Measurements from ENCODE around the gene BMP8A. TPM values are rescaled to one million over a fixed set of nuclear protein-coding genes. Genes with fewer than 3 reads are reported as not detected.
A peak's percentile ranks its signal among the peaks of the same experiment; 100 is the strongest.
"Not testable (repeated sequence)": the region's sequence is repeated elsewhere in the genome, so short reads cannot be mapped to it uniquely, and the experiment has no call there.

Gene BMP8A
- polyA plus RNA-seq, 3 donors: not detected

DNA sequence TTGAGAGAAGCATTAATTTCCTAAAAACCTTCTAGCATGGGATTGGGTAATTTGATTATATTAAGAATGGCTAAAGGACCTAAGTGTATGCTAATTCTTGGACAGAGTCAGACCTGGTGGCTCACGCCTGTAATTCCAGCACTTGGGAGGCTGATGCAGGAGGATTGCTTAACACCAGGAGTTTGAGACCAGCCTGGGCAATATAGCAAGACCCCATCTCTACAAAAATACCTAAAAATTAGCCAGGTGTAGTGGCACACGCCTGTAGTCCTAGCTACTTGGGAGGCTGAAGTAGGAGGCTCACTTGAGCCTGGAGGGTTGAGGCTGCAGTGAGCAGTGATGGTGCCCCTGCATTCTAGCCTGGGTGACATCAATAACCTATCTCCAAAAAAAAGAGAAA is 45.9 kb upstream of the BMP8A start:
- no peak overlapping the region for H3K27ac ChIP-seq (ENCODE audit: low read depth in 1 of 2, low read length in 2 of 2)
- no peaks in the 10 kb centered on the region for H3K4me1 ChIP-seq (ENCODE audit: control insufficient read depth in 1 of 2, insufficient read depth in 2 of 2, low read length in 2 of 2)
- no CpG with 5 or more reads among the region's 2 CpGs for WGBS (ENCODE audit: insufficient coverage)
- intact Hi-C loops (cut with micrococcal nuclease): loop anchor here in 1 of 2 donors (10.0 kb wide), 1 partner anchor 131 kb away; no protein-coding TSS in a partner anchor
- DNase-seq: no peak
- no peak overlapping the region for H2AFZ ChIP-seq (ENCODE audit: insufficient read depth, low read depth, low read length, poor library complexity, severe bottlenecking)
- no peaks in the 10 kb centered on the region for H4K20me1 ChIP-seq (ENCODE audit: insufficient read depth, low read length)
- peaks cover 92 to 98% of the 10 kb centered on the region in 2 donors for H3K36me3 ChIP-seq (replicated peaks in 1 of 2; ENCODE audit: control insufficient read depth in 1 of 2, insufficient read depth in 2 of 2, low read length in 2 of 2)
- H3K4me2 ChIP-seq (replicated peaks; ENCODE audit: extremely low read depth, low read length, poor library complexity, severe bottlenecking): no peak overlapping the region
- H3K9me3 ChIP-seq (replicated peaks in 1 of 2; ENCODE audit: control insufficient read depth in 1 of 2, insufficient read depth in 1 of 2, low read length in 2 of 2): no peaks in the 10 kb centered on the region
- peaks cover 85 to 95% of the 10 kb centered on the region in 2 donors for H3K36me3 Mint-ChIP-seq
- no peaks in the 10 kb centered on the region for H3K27me3 ChIP-seq (ENCODE audit: control insufficient read depth in 2 of 2, insufficient read depth in 2 of 2, low read length in 2 of 2)
- no peak overlapping the region for H3K4me3 ChIP-seq (replicated peaks in 1 of 3; ENCODE audit: low read depth in 2 of 3, low read length in 3 of 3)
- peak overlapping the region in 3 of 7 donors; percentile 39 to 53 (median 40) for H3K27ac Mint-ChIP-seq
- no peak overlapping the region for H3K4me3 Mint-ChIP-seq
- H3K9ac ChIP-seq (ENCODE audit: insufficient read depth, low read length, poor library complexity, severe bottlenecking): no peak overlapping the region
- TF ChIP-seq, protein P1, sequence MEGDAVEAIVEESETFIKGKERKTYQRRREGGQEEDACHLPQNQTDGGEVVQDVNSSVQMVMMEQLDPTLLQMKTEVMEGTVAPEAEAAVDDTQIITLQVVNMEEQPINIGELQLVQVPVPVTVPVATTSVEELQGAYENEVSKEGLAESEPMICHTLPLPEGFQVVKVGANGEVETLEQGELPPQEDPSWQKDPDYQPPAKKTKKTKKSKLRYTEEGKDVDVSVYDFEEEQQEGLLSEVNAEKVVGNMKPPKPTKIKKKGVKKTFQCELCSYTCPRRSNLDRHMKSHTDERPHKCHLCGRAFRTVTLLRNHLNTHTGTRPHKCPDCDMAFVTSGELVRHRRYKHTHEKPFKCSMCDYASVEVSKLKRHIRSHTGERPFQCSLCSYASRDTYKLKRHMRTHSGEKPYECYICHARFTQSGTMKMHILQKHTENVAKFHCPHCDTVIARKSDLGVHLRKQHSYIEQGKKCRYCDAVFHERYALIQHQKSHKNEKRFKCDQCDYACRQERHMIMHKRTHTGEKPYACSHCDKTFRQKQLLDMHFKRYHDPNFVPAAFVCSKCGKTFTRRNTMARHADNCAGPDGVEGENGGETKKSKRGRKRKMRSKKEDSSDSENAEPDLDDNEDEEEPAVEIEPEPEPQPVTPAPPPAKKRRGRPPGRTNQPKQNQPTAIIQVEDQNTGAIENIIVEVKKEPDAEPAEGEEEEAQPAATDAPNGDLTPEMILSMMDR (IDR thresholded peaks at IDR 0.05): no peak
- H3K27me3 Mint-ChIP-seq (ENCODE audit: low read depth in 3 of 3): no peaks in the 10 kb centered on the region
- H3K79me2 ChIP-seq (ENCODE audit: insufficient read depth, low read length): no peaks in the 10 kb centered on the region
- H3K9me3 Mint-ChIP-seq: no peaks in the 10 kb centered on the region
- no peaks in the 10 kb centered on the region for H3K4me1 Mint-ChIP-seq

- H3K27ac ChIP-seq (ENCODE audit: low read depth in 1 of 2, low read length in 2 of 2): no peak overlapping the region
- no peaks in the 10 kb centered on the region for H3K9me3 ChIP-seq (replicated peaks in 1 of 2; ENCODE audit: control insufficient read depth in 1 of 2, insufficient read depth in 1 of 2, low read length in 2 of 2)
- no peaks in the 10 kb centered on the region for H3K27me3 ChIP-seq (ENCODE audit: control insufficient read depth in 2 of 2, insufficient read depth in 2 of 2, low read length in 2 of 2)
- no peak overlapping the region for H3K4me3 ChIP-seq (replicated peaks in 1 of 3; ENCODE audit: low read depth in 2 of 3, low read length in 3 of 3)
- H3K9ac ChIP-seq (ENCODE audit: insufficient read depth, low read length, poor library complexity, severe bottlenecking): no peak overlapping the region
- Mint-ChIP-seq H3K4me1 (no peaks in the 10 kb centered on the region), H3K27ac (no peak overlapping the region), H3K36me3 (peaks cover 87 to 96% of the 10 kb centered on the region in 2 donors), H3K9me3 (no peaks in the 10 kb centered on the region), H3K4me3 (no peak overlapping the region), H3K27me3 (ENCODE audit: low read depth in 3 of 3) (no peaks in the 10 kb centered on the region)
- no peak overlapping the region for H3K4me2 ChIP-seq (replicated peaks; ENCODE audit: extremely low read depth, low read length, poor library complexity, severe bottlenecking)
- H4K20me1 ChIP-seq (ENCODE audit: insufficient read depth, low read length): no peaks in the 10 kb centered on the region
- TF ChIP-seq, protein P1 (IDR thresholded peaks at IDR 0.05): no peak
- H3K79me2 ChIP-seq (ENCODE audit: insufficient read depth, low read length): no peaks in the 10 kb centered on the region
- H2AFZ ChIP-seq (ENCODE audit: insufficient read depth, low read depth, low read length, poor library complexity, severe bottlenecking): no peak overlapping the region
- peaks cover 91 to 98% of the 10 kb centered on the region in 2 donors for H3K36me3 ChIP-seq (replicated peaks in 1 of 2; ENCODE audit: control insufficient read depth in 1 of 2, insufficient read depth in 2 of 2, low read length in 2 of 2)
- H3K4me1 ChIP-seq (ENCODE audit: control insufficient read depth in 1 of 2, insufficient read depth in 2 of 2, low read length in 2 of 2): no peaks in the 10 kb centered on the region
- intact Hi-C loops (cut with micrococcal nuclease): loop anchor here in 1 of 2 donors (10.0 kb wide), 1 partner anchor 132 kb away; no protein-coding TSS in a partner anchor
- 100% methylated on average over 2 of the region's 5 CpGs for WGBS (ENCODE audit: insufficient coverage)
- DNase-seq: no peak
Measured at GRCh38 chr1:39446986-39447567, 44.4 kb upstream of the BMP8A start.

GRCh38 chr1:39450041-39450440 is 41.4 kb upstream of the BMP8A start:
- no CpG with 5 or more reads among the region's 4 CpGs for WGBS (ENCODE audit: insufficient coverage)

More at GRCh38 chr1:39450041-39450440, 41.4 kb upstream of the BMP8A start:
- H3K4me2 ChIP-seq (replicated peaks; ENCODE audit: extremely low read depth, low read length, poor library complexity, severe bottlenecking); DNase-seq; H3K9me3 Mint-ChIP-seq; H3K27me3 Mint-ChIP-seq (ENCODE audit: low read depth in 3 of 3); H4K20me1 ChIP-seq (ENCODE audit: insufficient read depth, low read length); H3K4me3 ChIP-seq (replicated peaks in 1 of 3; ENCODE audit: low read depth in 2 of 3, low read length in 3 of 3); H3K4me1 Mint-ChIP-seq; H3K4me3 Mint-ChIP-seq; H3K4me1 ChIP-seq (ENCODE audit: control insufficient read depth in 1 of 2, insufficient read depth in 2 of 2, low read length in 2 of 2); H3K9ac ChIP-seq (ENCODE audit: insufficient read depth, low read length, poor library complexity, severe bottlenecking); H3K27me3 ChIP-seq (ENCODE audit: control insufficient read depth in 2 of 2, insufficient read depth in 2 of 2, low read length in 2 of 2); H3K9me3 ChIP-seq (replicated peaks in 1 of 2; ENCODE audit: control insufficient read depth in 1 of 2, insufficient read depth in 1 of 2, low read length in 2 of 2); intact Hi-C loops (cut with micrococcal nuclease); H3K27ac ChIP-seq (ENCODE audit: low read depth in 1 of 2, low read length in 2 of 2); H2AFZ ChIP-seq (ENCODE audit: insufficient read depth, low read depth, low read length, poor library complexity, severe bottlenecking); H3K27ac Mint-ChIP-seq; H3K79me2 ChIP-seq (ENCODE audit: insufficient read depth, low read length): not testable (repeated sequence)
- H3K36me3 Mint-ChIP-seq: peaks cover 90 to 98% of the 10 kb centered on the region in 2 donors
- H3K36me3 ChIP-seq (replicated peaks in 1 of 2; ENCODE audit: control insufficient read depth in 1 of 2, insufficient read depth in 2 of 2, low read length in 2 of 2): peaks cover 94 to 98% of the 10 kb centered on the region in 2 donors

Measured in CD14-positive monocyte (primary cell).